RWPE2 (cell line): ENCODE results near the gene WDR27.
A peak's percentile ranks its signal among the peaks of the same experiment; 100 is the strongest.

Experiments used
- ATAC-seq: fragments of 200-7000 bp; cut with Tn5 transposase; 3 replicates; pipeline ENCODE4 v1.9.1; 2021; ENCODE audit warnings: low read depth
- DNase-seq: peaks from one replicate; pipeline ENCODE4 v3.0.0-alpha.2; 2020; ENCODE audit warnings: low spot score
- H3K27ac ChIP-seq: fragments of 450-650 bp; 2 replicates; pipeline ENCODE4 v1.5.1; 2017; ENCODE audit warnings: mild to moderate bottlenecking; ENCODE audit not compliant: poor library complexity, severe bottlenecking
- H3K27me3 ChIP-seq: fragments of 250-450 bp; sonication (Bioruptor Pico); 2 replicates; pipeline ENCODE4 v1.5.1; 2021; ENCODE audit warnings: mild to moderate bottlenecking, moderate library complexity; ENCODE audit not compliant: insufficient read depth, poor library complexity, severe bottlenecking
- H3K36me3 ChIP-seq: fragments of 250-450 bp; sonication (Bioruptor Pico); 2 replicates; pipeline ENCODE4 v1.5.1; 2020; ENCODE audit warnings: low read depth, mild to moderate bottlenecking, moderate library complexity
- H3K4me1 ChIP-seq: fragments of 250-450 bp; sonication (Bioruptor Pico); 2 replicates; pipeline ENCODE4 v1.5.1; 2021; ENCODE audit warnings: mild to moderate bottlenecking, moderate library complexity; ENCODE audit not compliant: insufficient read depth, poor library complexity, severe bottlenecking
- H3K4me3 ChIP-seq: fragments of 250-450 bp; sonication (Bioruptor Pico); 2 replicates; pipeline ENCODE4 v1.5.1; 2021; ENCODE audit warnings: mild to moderate bottlenecking, moderate library complexity; ENCODE audit not compliant: severe bottlenecking
- H3K9me3 ChIP-seq: fragments of 250-450 bp; sonication (Bioruptor Pico); 2 replicates; pipeline ENCODE4 v1.5.1; 2021; ENCODE audit warnings: mild to moderate bottlenecking, moderate library complexity; ENCODE audit not compliant: severe bottlenecking
- CTCF ChIP-seq: fragments of 450-650 bp; IDR thresholded peaks from one replicate; pipeline ENCODE4 v1.5.1; 2017; ENCODE audit warnings: mild to moderate bottlenecking, moderate library complexity; ENCODE audit not compliant: poor library complexity, severe bottlenecking

The WDR27 gene

DNA sequence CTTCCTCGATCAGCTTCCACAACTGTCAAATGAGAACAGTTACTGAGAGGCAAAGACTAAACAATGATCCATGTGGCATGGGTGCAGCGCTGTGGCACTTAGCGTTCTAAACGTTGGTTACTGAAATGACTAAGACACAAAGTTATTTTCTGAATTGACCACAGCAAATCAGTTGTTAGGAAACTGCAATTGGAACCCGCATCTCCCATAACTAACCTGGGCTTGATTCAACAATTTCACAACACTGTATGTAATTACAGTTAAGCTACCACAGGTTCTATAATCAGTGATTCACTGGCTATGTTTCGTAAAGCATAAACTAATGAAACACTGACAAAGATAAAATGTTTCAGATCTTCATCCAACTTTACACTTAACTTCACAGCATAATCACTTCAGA lies 12.5 kb downstream of the WDR27 start:
- TF ChIP-seq CTCF = no peak
- no peak for DNase-seq
- H3K4me3 ChIP-seq = no peak overlapping the region
- peaks cover 46% of the 10 kb centered on the region for H3K36me3 ChIP-seq
- H3K27ac ChIP-seq = peak overlapping the region; percentile 65
- H3K4me1 ChIP-seq = peaks cover 20% of the 10 kb centered on the region
- H3K9me3 ChIP-seq = peaks cover 20% of the 10 kb centered on the region
- H3K27me3 ChIP-seq = no peaks in the 10 kb centered on the region
- ATAC-seq = peak; percentile 94

DNA sequence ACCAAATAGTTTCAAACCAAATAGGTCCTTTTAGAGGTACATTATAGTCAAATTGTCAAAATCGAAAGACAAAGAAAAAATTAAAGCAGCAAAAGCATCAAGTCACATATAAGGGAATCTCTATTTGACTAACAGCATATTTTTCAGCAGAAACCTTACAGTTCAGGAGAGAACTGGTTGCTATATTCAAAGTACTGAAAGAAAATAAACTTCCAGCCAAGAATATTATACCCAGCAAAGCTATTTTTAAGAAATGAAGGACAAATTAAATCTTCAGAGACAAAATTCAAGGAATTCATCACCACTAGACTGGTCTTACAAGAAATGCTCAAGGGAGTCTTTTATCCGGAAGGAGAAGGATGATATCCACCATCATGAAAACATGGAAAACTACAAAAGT lies 16.0 kb downstream of the WDR27 start:
- peaks cover 20% of the 10 kb centered on the region for H3K9me3 ChIP-seq
- ATAC-seq (no peak), DNase-seq (no peak)
- no peak for TF ChIP-seq CTCF
- H3K4me1 ChIP-seq = peaks cover 18% of the 10 kb centered on the region
- no peak overlapping the region for H3K27ac ChIP-seq
- H3K4me3 ChIP-seq = no peak overlapping the region
- no peaks in the 10 kb centered on the region for H3K27me3 ChIP-seq
- H3K36me3 ChIP-seq = peaks cover 52% of the 10 kb centered on the region

GRCh38 chr6:169684056-169684455 lies 17.8 kb downstream of the WDR27 start:
- TF ChIP-seq CTCF = no peak
- Histone ChIP-seq H3K27me3 (no peaks in the 10 kb centered on the region), H3K27ac (no peak overlapping the region), H3K9me3 (peaks cover 20% of the 10 kb centered on the region), H3K36me3 (peaks cover 64% of the 10 kb centered on the region), H3K4me3 (no peak overlapping the region), H3K4me1 (peaks cover 6% of the 10 kb centered on the region)
- DNase-seq (no peak), ATAC-seq (no peak)

- H3K4me1 ChIP-seq = no peaks in the 10 kb centered on the region
- peaks cover 32% of the 10 kb centered on the region for H3K36me3 ChIP-seq
- DNase-seq = no peak
- no peak overlapping the region for H3K4me3 ChIP-seq
- H3K9me3 ChIP-seq = no peaks in the 10 kb centered on the region
- H3K27me3 ChIP-seq = no peaks in the 10 kb centered on the region
- no peak for ATAC-seq
- H3K27ac ChIP-seq = no peak overlapping the region
- no peak for TF ChIP-seq CTCF
These were observed 23.5 kb downstream of the WDR27 start for GRCh38 chr6:169678342-169678741.

DNA sequence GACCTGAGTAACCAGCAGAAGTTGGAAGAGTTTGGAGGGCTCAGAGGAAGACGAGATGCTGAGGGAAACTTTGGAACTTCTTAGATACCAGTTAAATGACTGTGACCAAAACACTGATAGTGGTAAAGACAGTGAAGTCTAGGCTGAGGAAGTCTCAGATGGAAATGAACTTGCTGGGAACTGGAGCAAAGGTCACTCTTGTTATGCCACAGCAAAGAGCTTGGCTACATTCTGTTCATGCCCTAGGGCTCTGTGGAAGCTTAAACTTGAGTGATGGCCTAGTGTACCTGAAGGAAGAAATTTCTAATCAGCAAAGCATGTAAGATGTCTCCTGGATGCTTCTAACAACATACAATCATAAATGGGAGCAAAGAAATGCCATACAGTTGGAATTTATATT lies 24.7 kb downstream of the WDR27 start:
- no peaks in the 10 kb centered on the region for H3K4me1 ChIP-seq
- no peaks in the 10 kb centered on the region for H3K9me3 ChIP-seq
- ATAC-seq (no peak), DNase-seq (no peak)
- H3K4me3 ChIP-seq = no peak overlapping the region
- TF ChIP-seq CTCF = no peak
- H3K36me3 ChIP-seq = peaks cover 29% of the 10 kb centered on the region
- no peaks in the 10 kb centered on the region for H3K27me3 ChIP-seq
- H3K27ac ChIP-seq = no peak overlapping the region
